Activated CD8-positive, alpha-beta T cell treated with anti-CD3 and anti-CD28 coated beads for 36 hours (primary cell): ENCODE measurements around the gene PEX14. TPM values are rescaled to one million over a fixed set of nuclear protein-coding genes. Genes with fewer than 3 reads are reported as not detected.

Experiments
- ATAC-seq: fragments of 200-7000 bp; cut with Tn5 transposase; one replicate; pipeline ENCODE4 v1.10.0; 2021; ENCODE audit warnings: mild to moderate bottlenecking, moderate library complexity
- CTCF ChIA-PET: fragments of 350-600 bp; sonication (Branson Sonifier 250); formaldehyde crosslinking; loops from one replicate; lab custom pipeline; 2021; ENCODE audit warnings: antibody characterized with exemption; lab: Charles Lee
- POLR2A ChIA-PET: fragments of 350-600 bp; sonication (Branson Sonifier 250); formaldehyde crosslinking; loops from one replicate; lab custom pipeline; 2021; ENCODE audit warnings: antibody characterized with exemption; lab: Charles Lee
- DNase-seq: peaks from one replicate; pipeline ENCODE4 v3.0.0-alpha.2; 2020
- H3K27ac Mint-ChIP-seq: one replicate; pipeline ENCODE4 v1.8.0; 2021; ENCODE audit warnings: mild to moderate bottlenecking, mixed read lengths
- H3K27me3 Mint-ChIP-seq: one replicate; pipeline ENCODE4 v1.8.0; 2021; ENCODE audit warnings: mixed read lengths
- H3K36me3 Mint-ChIP-seq: one replicate; pipeline ENCODE4 v1.8.0; 2021; ENCODE audit warnings: low read depth, mixed read lengths
- H3K4me1 Mint-ChIP-seq: one replicate; pipeline ENCODE4 v1.8.0; 2021; ENCODE audit warnings: low read depth, mixed read lengths
- H3K4me3 Mint-ChIP-seq: one replicate; pipeline ENCODE4 v1.8.0; 2021; ENCODE audit warnings: mild to moderate bottlenecking, moderate library complexity, mixed read lengths
- H3K9me3 Mint-ChIP-seq: one replicate; pipeline ENCODE4 v1.8.0; 2021; ENCODE audit warnings: mixed read lengths
- intact Hi-C: fragments of 100-400 bp; cut with micrococcal nuclease; formaldehyde crosslinking; loops from one replicate; pipeline ENCODE4 v1.10.0; 2022
- total RNA-seq, 2 experiments: library from RNA; stranded (reverse); gene quantifications; one replicate each; pipeline ENCODE4 v1.2.3, GENCODE V29; 2021
- TF ChIP-seq, protein P1 (sequence below): fragments of 200-600 bp; IDR thresholded peaks from one replicate; pipeline ENCODE4 v1.8.0; 2022; ENCODE audit warnings: antibody characterized with exemption, mild to moderate bottlenecking

The PEX14 gene
- total RNA-seq, 2 experiments from 2014 or later = 18.0 to 18.5 TPM

- no peaks in the 10 kb centered on the region for H3K27me3 Mint-ChIP-seq
- H3K4me3 Mint-ChIP-seq = no peak overlapping the region
- TF ChIP-seq, protein P1, sequence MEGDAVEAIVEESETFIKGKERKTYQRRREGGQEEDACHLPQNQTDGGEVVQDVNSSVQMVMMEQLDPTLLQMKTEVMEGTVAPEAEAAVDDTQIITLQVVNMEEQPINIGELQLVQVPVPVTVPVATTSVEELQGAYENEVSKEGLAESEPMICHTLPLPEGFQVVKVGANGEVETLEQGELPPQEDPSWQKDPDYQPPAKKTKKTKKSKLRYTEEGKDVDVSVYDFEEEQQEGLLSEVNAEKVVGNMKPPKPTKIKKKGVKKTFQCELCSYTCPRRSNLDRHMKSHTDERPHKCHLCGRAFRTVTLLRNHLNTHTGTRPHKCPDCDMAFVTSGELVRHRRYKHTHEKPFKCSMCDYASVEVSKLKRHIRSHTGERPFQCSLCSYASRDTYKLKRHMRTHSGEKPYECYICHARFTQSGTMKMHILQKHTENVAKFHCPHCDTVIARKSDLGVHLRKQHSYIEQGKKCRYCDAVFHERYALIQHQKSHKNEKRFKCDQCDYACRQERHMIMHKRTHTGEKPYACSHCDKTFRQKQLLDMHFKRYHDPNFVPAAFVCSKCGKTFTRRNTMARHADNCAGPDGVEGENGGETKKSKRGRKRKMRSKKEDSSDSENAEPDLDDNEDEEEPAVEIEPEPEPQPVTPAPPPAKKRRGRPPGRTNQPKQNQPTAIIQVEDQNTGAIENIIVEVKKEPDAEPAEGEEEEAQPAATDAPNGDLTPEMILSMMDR = no peak
- ATAC-seq = no peak
- ChIA-PET CTCF (no interaction called here), POLR2A (no interaction called here)
- intact Hi-C loops = no loop called here
- H3K9me3 Mint-ChIP-seq = no peaks in the 10 kb centered on the region
- no peak overlapping the region for H3K27ac Mint-ChIP-seq
- no peaks in the 10 kb centered on the region for H3K4me1 Mint-ChIP-seq
- DNase-seq = no peak
- H3K36me3 Mint-ChIP-seq = no peaks in the 10 kb centered on the region
Measured at GRCh38 chr1:10659218-10659617, 184.5 kb downstream of the PEX14 start.

DNA sequence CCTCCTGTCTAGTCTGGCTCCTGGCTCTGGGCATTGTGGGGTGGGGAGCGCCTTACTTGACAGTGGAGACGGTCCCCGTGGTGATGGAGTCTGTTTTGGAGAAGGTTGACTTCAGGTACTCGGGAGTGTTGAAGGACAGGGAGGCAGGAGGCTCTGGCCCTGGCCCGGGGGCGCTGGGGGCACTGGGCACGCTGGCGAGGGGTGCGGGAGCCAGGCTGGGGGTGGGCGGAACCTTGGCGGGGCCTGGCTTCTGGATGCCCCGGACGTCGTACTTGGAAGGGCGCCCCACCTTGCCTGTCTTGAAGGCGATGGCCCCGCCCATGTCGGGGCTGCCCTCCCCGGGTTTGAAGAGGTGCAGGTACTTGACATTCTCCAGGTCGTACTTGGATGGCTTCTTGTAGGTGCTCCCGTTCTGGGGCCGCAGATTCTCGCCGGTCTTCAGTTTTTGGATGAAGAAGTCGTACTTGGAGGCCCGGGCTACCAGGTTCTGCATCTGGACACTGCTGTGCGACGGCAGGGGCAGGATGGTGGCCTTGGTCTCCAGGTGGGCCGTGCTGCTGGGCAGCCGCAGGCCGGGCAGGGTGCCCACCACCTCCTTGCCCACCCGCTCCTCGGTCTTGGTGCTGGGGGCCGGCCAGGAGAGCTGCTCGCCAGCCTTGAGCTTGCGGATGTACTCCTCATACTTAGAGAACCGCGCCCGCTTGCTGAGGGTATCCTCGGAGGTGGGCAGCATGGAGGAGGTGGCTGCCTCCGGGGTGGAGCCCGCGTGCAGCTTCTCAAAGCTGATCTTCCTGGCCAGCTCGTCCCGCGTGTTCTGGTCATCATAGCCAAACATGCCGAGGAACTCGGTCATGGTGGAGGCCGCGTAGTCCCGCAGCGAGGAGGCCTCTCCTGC, 185.1 kb downstream of the PEX14 start:
- POLR2A ChIA-PET = no interaction called here
- ATAC-seq (no peak), DNase-seq (no peak)
- CTCF ChIA-PET = no interaction called here
- Mint-ChIP-seq H3K27me3 (no peaks in the 10 kb centered on the region), H3K36me3 (no peaks in the 10 kb centered on the region), H3K27ac (no peak overlapping the region), H3K9me3 (no peaks in the 10 kb centered on the region), H3K4me3 (no peak overlapping the region), H3K4me1 (no peaks in the 10 kb centered on the region)
- TF ChIP-seq, protein P1 = no peak
- intact Hi-C loops = no loop called here

- DNase-seq = no peak
- H3K9me3 Mint-ChIP-seq = no peaks in the 10 kb centered on the region
- H3K27ac Mint-ChIP-seq = no peak overlapping the region
- TF ChIP-seq, protein P1 = no peak
- H3K27me3 Mint-ChIP-seq = no peaks in the 10 kb centered on the region
- POLR2A ChIA-PET = no interaction called here
- H3K36me3 Mint-ChIP-seq = no peaks in the 10 kb centered on the region
- H3K4me1 Mint-ChIP-seq = no peaks in the 10 kb centered on the region
- no peak for ATAC-seq
- CTCF ChIA-PET = no interaction called here
- no peak overlapping the region for H3K4me3 Mint-ChIP-seq
- intact Hi-C loops = no loop called here
Measured at GRCh38 chr1:10661453-10661852, 186.7 kb downstream of the PEX14 start.

DNA sequence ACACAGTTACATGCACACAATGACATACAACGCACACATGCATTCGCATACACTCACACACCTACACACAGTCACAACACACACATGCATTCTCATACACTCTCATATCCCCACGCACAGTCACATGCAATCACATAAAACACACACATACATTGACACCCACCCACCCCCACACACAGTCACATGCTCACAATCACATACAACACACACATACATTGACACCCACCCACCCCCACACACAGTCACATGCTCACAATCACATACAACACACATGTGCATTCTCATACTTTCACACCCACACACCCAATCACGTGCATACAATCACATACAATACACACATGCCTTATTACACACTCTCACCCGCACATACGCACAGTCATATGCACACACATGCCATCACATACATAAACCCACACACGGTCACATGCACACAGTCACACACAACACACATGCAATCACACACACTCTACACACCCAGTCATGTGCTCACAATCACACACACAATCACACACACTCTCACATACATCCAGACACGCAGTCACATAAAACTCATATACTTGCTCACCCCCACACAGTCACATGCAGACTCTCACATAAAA, 187.4 kb downstream of the PEX14 start:
- no peak for ATAC-seq
- H3K9me3 Mint-ChIP-seq = no peaks in the 10 kb centered on the region
- DNase-seq = no peak
- no peak overlapping the region for H3K4me3 Mint-ChIP-seq
- H3K27me3 Mint-ChIP-seq = no peaks in the 10 kb centered on the region
- TF ChIP-seq, protein P1 = no peak
- intact Hi-C loops = no loop called here
- no peak overlapping the region for H3K27ac Mint-ChIP-seq
- ChIA-PET POLR2A (no interaction called here), CTCF (no interaction called here)
- no peaks in the 10 kb centered on the region for H3K4me1 Mint-ChIP-seq
- no peaks in the 10 kb centered on the region for H3K36me3 Mint-ChIP-seq
